ENCODE results near the gene GOLGA6B. TPM values are rescaled to one million over a fixed set of nuclear protein-coding genes. Genes with fewer than 3 reads are reported as not detected.
"Not testable (repeated sequence)": the region's sequence is repeated elsewhere in the genome, so short reads cannot be mapped to it uniquely, and the experiment has no call there.

Gene GOLGA6B
- total RNA-seq, result not detected

GRCh38 chr15:72654397-72654796 lies at the start of gene GOLGA6B:
Gene GOLGA6B (plus strand): TSS chr15:72654697. CDS start chr15:72654738, 41 bp downstream.
- H3K9me3 ChIP-seq; intact Hi-C loops (cut with DNase I); H3K4me1 ChIP-seq; H3K27ac ChIP-seq; DNase-seq; H3K27me3 ChIP-seq; H3K4me3 ChIP-seq; H3K36me3 ChIP-seq: not testable (repeated sequence)
- no CpG with 5 or more reads among the region's 7 CpGs for WGBS, 2 donors

- intact Hi-C loops (cut with DNase I), result no loop called here
- no peak for TF ChIP-seq POLR2A (IDR thresholded peaks at IDR 0.05)
- TF ChIP-seq CTCF (IDR thresholded peaks at IDR 0.05), result no peak
- H3K9me3 ChIP-seq, result no peaks in the 10 kb centered on the region
- H3K4me1 ChIP-seq, result no peaks in the 10 kb centered on the region
- no peaks in the 10 kb centered on the region for H3K36me3 ChIP-seq
- no peaks in the 10 kb centered on the region for H3K27me3 ChIP-seq
- WGBS, 2 donors, result 88 to 100% methylated on average over 2 to 4 of the region's 4 CpGs
- H3K4me3 ChIP-seq, result no peak overlapping the region
- H3K27ac ChIP-seq, result no peak overlapping the region
- DNase-seq, result no peak
Observed at GRCh38 chr15:72604794-72605193, 49.7 kb upstream of the GOLGA6B start.

- H3K36me3 ChIP-seq; H3K9me3 ChIP-seq; H3K27me3 ChIP-seq; H3K4me3 ChIP-seq; H3K27ac ChIP-seq; intact Hi-C loops (cut with DNase I); H3K4me1 ChIP-seq; DNase-seq: not testable (repeated sequence)
- 92 to 95% methylated on average over 2 to 3 of the region's 3 CpGs for WGBS, 2 donors
Observed at GRCh38 chr15:72608084-72608483, 46.4 kb upstream of the GOLGA6B start.

- intact Hi-C loops (cut with DNase I), result no loop called here
- 83 to 93% methylated on average over 6 to 7 of the region's 8 CpGs for WGBS, 2 donors
- H3K4me3 ChIP-seq, result no peak overlapping the region
Observed at GRCh38 chr15:72609862-72610261, 44.6 kb upstream of the GOLGA6B start.

GRCh38 chr15:72612324-72612723 lies 42.2 kb upstream of the GOLGA6B start:
- H3K36me3 ChIP-seq; H3K9me3 ChIP-seq; H3K27me3 ChIP-seq; H3K4me1 ChIP-seq; intact Hi-C loops (cut with DNase I); H3K4me3 ChIP-seq; H3K27ac ChIP-seq; DNase-seq: not testable (repeated sequence)
- 65 to 93% methylated on average over 3 of the region's 3 CpGs for WGBS, 2 donors

More at GRCh38 chr15:72609862-72610261, 44.6 kb upstream of the GOLGA6B start:
- Histone ChIP-seq H3K27me3 (no peaks in the 10 kb centered on the region), H3K4me1 (no peaks in the 10 kb centered on the region), H3K36me3 (no peaks in the 10 kb centered on the region), H3K27ac (no peak overlapping the region), H3K9me3 (no peaks in the 10 kb centered on the region)
- TF ChIP-seq CTCF (IDR thresholded peaks at IDR 0.05) (no peak), POLR2A (IDR thresholded peaks at IDR 0.05) (no peak)
- no peak for DNase-seq

- TF ChIP-seq POLR2A (IDR thresholded peaks at IDR 0.05) (no peak), CTCF (IDR thresholded peaks at IDR 0.05) (no peak)
- Histone ChIP-seq H3K27me3 (no peaks in the 10 kb centered on the region), H3K9me3 (no peaks in the 10 kb centered on the region), H3K36me3 (no peaks in the 10 kb centered on the region), H3K4me1 (no peaks in the 10 kb centered on the region), H3K27ac (no peak overlapping the region), H3K4me3 (no peak overlapping the region)
- WGBS, 2 donors, result 80 to 86% methylated on average over 3 of the region's 3 CpGs
- DNase-seq, result no peak
- intact Hi-C loops (cut with DNase I), result no loop called here
Observed at GRCh38 chr15:72614810-72615532, 39.5 kb upstream of the GOLGA6B start.

GRCh38 chr15:72615533-72616233 lies 38.8 kb upstream of the GOLGA6B start:
- intact Hi-C loops (cut with DNase I); H3K27me3 ChIP-seq; DNase-seq; H3K9me3 ChIP-seq; H3K36me3 ChIP-seq; H3K27ac ChIP-seq; H3K4me3 ChIP-seq; H3K4me1 ChIP-seq: not testable (repeated sequence)
- 55 to 66% methylated on average over 4 of the region's 7 CpGs for WGBS, 2 donors

Data from esophagus squamous epithelium (tissue), 5 donors.